RWPE2 (cell line): ENCODE data around the gene TENT5C.

Experiments used
- ATAC-seq: fragments of 200-7000 bp; cut with Tn5 transposase; 3 replicates; pipeline ENCODE4 v1.9.1; 2021; ENCODE audit warnings: low read depth
- DNase-seq: peaks from one replicate; pipeline ENCODE4 v3.0.0-alpha.2; 2020; ENCODE audit warnings: low spot score
- H3K27ac ChIP-seq: fragments of 450-650 bp; 2 replicates; pipeline ENCODE4 v1.5.1; 2017; ENCODE audit warnings: mild to moderate bottlenecking; ENCODE audit not compliant: poor library complexity, severe bottlenecking
- H3K27me3 ChIP-seq: fragments of 250-450 bp; sonication (Bioruptor Pico); 2 replicates; pipeline ENCODE4 v1.5.1; 2021; ENCODE audit warnings: mild to moderate bottlenecking, moderate library complexity; ENCODE audit not compliant: insufficient read depth, poor library complexity, severe bottlenecking
- H3K36me3 ChIP-seq: fragments of 250-450 bp; sonication (Bioruptor Pico); 2 replicates; pipeline ENCODE4 v1.5.1; 2020; ENCODE audit warnings: low read depth, mild to moderate bottlenecking, moderate library complexity
- H3K4me1 ChIP-seq: fragments of 250-450 bp; sonication (Bioruptor Pico); 2 replicates; pipeline ENCODE4 v1.5.1; 2021; ENCODE audit warnings: mild to moderate bottlenecking, moderate library complexity; ENCODE audit not compliant: insufficient read depth, poor library complexity, severe bottlenecking
- H3K4me3 ChIP-seq: fragments of 250-450 bp; sonication (Bioruptor Pico); 2 replicates; pipeline ENCODE4 v1.5.1; 2021; ENCODE audit warnings: mild to moderate bottlenecking, moderate library complexity; ENCODE audit not compliant: severe bottlenecking
- H3K9me3 ChIP-seq: fragments of 250-450 bp; sonication (Bioruptor Pico); 2 replicates; pipeline ENCODE4 v1.5.1; 2021; ENCODE audit warnings: mild to moderate bottlenecking, moderate library complexity; ENCODE audit not compliant: severe bottlenecking
- TF ChIP-seq, protein P1 (sequence below): fragments of 450-650 bp; IDR thresholded peaks from one replicate; pipeline ENCODE4 v1.5.1; 2017; ENCODE audit warnings: mild to moderate bottlenecking, moderate library complexity; ENCODE audit not compliant: poor library complexity, severe bottlenecking

Gene TENT5C

DNA sequence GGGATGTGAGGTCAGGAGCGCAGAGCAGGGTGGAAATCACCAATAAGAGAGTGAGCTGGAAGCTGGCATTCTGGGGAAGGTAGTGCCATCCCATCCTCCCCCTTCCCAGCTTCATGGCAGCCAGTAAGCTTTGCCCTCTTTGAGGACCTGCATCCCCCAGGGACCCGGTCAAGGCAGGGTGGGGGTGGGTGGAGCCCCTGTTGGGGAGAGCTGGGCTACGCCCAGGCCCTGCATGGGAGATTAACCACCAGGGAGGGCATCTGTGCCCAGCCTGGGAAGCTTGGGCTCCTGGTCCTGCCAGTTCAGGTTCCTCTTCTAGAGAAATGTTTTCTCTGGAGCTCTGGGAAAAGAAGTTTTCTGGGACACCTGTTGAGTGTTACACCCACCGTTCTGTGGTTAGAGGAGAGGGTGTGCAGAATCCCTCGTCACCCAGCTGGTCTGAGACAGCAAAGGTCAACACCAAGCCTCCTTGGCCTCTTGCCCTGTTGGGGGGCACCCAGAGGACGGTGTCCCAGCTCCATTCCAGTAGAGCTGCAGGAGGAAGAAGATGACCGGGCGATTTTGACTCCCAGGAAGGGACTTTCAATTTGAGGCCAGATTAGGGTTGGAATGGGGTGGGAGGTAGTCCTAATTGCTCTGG, 30.1 kb upstream of the TENT5C start:
- Histone ChIP-seq H3K27ac (no peak overlapping the region), H3K4me1 (no peaks in the 10 kb centered on the region), H3K27me3 (no peaks in the 10 kb centered on the region), H3K36me3 (no peaks in the 10 kb centered on the region), H3K4me3 (no peak overlapping the region), H3K9me3 (no peaks in the 10 kb centered on the region)
- DNase-seq (no peak), ATAC-seq (no peak)
- TF ChIP-seq, protein P1, sequence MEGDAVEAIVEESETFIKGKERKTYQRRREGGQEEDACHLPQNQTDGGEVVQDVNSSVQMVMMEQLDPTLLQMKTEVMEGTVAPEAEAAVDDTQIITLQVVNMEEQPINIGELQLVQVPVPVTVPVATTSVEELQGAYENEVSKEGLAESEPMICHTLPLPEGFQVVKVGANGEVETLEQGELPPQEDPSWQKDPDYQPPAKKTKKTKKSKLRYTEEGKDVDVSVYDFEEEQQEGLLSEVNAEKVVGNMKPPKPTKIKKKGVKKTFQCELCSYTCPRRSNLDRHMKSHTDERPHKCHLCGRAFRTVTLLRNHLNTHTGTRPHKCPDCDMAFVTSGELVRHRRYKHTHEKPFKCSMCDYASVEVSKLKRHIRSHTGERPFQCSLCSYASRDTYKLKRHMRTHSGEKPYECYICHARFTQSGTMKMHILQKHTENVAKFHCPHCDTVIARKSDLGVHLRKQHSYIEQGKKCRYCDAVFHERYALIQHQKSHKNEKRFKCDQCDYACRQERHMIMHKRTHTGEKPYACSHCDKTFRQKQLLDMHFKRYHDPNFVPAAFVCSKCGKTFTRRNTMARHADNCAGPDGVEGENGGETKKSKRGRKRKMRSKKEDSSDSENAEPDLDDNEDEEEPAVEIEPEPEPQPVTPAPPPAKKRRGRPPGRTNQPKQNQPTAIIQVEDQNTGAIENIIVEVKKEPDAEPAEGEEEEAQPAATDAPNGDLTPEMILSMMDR, result no peak

DNA sequence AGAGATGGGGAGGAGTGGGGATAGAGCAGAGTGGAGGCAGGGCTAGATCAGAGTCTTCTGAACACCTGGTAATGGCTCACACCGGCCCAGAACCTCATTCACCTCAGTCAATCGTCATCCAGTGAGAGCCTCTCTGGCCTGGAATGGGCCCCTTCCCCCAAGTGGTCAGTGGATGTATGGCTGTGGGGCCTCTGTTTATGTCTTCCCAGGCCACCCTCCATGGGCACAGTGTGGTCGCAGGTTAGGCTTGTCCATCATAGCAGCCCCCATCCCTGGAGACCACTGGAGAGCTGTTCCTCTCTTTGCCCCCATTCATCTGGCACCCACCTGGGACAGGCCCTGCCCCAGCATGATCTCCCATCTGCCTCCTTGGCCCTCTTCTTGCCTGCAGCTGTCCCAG, 29.6 kb upstream of the TENT5C start:
- TF ChIP-seq, protein P1, result no peak
- Histone ChIP-seq H3K4me1 (no peaks in the 10 kb centered on the region), H3K36me3 (no peaks in the 10 kb centered on the region), H3K9me3 (no peaks in the 10 kb centered on the region), H3K27me3 (no peaks in the 10 kb centered on the region), H3K27ac (no peak overlapping the region), H3K4me3 (no peak overlapping the region)
- DNase-seq (peak; percentile 30), ATAC-seq (no peak)

DNA sequence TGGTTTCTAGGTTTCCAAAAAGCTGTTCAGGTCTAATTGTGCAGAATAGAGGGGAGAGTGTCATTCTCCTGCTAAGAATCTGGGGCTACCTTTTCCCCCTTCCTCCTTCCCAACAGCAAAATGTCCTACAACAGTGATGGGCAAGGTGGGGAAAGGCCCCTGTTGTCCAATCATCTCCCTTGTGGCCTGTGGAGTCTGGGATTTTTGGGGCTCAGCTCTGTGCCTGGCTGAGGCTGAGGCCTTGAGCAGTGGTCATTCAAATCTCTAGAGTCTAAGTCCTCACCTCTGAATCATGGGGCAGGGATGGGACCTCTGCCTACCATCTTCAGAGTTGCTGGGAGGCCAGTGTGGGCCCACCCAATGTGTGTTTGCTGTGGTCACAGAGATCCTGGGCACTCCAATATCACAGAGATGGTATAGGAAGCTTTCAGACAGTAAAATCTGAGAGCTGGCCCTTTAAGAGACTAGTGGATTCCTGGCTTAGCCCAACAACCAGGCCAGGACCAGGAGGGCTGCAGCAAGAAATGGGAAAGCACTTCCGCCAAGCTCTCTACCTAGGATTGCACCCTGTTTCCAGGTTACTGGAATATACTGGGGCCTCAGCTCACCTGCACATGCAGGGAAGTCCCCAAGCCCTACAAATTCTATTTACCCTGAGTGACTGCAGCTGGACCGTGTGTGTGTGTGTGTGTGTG, 28.5 kb upstream of the TENT5C start:
- Histone ChIP-seq H3K27me3 (no peaks in the 10 kb centered on the region), H3K9me3 (no peaks in the 10 kb centered on the region), H3K4me1 (no peaks in the 10 kb centered on the region), H3K27ac (no peak overlapping the region), H3K4me3 (no peak overlapping the region), H3K36me3 (no peaks in the 10 kb centered on the region)
- TF ChIP-seq, protein P1, result no peak
- no peak for DNase-seq
- no peak for ATAC-seq

DNA sequence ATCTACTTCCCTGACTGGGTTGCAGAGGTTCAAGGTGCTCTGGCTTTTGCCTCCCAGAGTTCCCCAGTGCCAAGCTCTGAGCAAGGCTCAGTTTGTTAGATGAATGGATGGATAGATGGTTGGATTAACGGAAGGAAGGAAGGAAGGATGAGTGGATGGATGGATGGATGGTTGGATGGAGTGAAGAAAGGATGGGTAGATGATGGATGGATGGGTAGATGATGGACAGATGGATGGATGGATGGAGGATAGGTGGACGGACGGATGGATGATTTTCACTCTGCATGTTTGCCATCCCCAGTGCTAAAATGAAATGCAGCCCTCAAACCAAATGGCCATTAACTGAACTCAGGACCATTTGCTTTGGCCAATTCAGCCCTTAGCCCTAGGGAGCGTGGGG, 27.4 kb upstream of the TENT5C start:
- no peaks in the 10 kb centered on the region for H3K27me3 ChIP-seq
- no peak overlapping the region for H3K27ac ChIP-seq
- TF ChIP-seq, protein P1, result no peak
- H3K4me3 ChIP-seq, result no peak overlapping the region
- H3K4me1 ChIP-seq, result no peaks in the 10 kb centered on the region
- H3K9me3 ChIP-seq, result no peaks in the 10 kb centered on the region
- no peak for DNase-seq
- H3K36me3 ChIP-seq, result no peaks in the 10 kb centered on the region
- no peak for ATAC-seq
